Activated CD8-positive, alpha-beta memory T cell treated with anti-CD3 and anti-CD28 coated beads for 1 hour (primary cell): ENCODE data around the gene NEK9.

ENCODE experiments used
- DNase-seq, 2 donors: peaks; one replicate each; pipeline ENCODE4 v3.0.0-alpha.2; 2020; ENCODE audit warnings: low read depth in 1 of 2; ENCODE audit errors: extremely low read depth in 1 of 2

NEK9 gene

GRCh38 chr14:75044322-75044721 is 82.5 kb downstream of the NEK9 start:
- no peak for DNase-seq

GRCh38 chr14:75042035-75042434 is 84.8 kb downstream of the NEK9 start:
- no peak for DNase-seq

GRCh38 chr14:75041613-75042012 is 85.2 kb downstream of the NEK9 start:
- no peak for DNase-seq

- DNase-seq: no peak
These were observed 85.9 kb downstream of the NEK9 start for GRCh38 chr14:75040959-75041358.

GRCh38 chr14:75040507-75040906 is 86.3 kb downstream of the NEK9 start:
- no peak for DNase-seq

GRCh38 chr14:75032939-75033338 is 93.9 kb downstream of the NEK9 start:
- no peak for DNase-seq

- DNase-seq: no peak
These were observed 96.7 kb downstream of the NEK9 start for GRCh38 chr14:75030147-75030546.
